Smooth muscle cell (in vitro differentiated cells): ENCODE measurements around the gene RAD51B. TPM values are rescaled to one million over a fixed set of nuclear protein-coding genes. Genes with fewer than 3 reads are reported as not detected.

ENCODE experiments used
- DNase-seq: peaks from one replicate; lab custom pipeline; 2025; ENCODE audit not compliant: unreplicated experiment; lab: John Stamatoyannopoulos, UW
- H2AFZ ChIP-seq: fragments of 200-600 bp; sonication (generic); 2 replicates; pipeline ENCODE4 v1.6.0; 2016; ENCODE audit warnings: antibody characterized with exemption, low read depth, mild to moderate bottlenecking
- H3F3A ChIP-seq: fragments of 200-600 bp; sonication (generic); 2 replicates; pipeline ENCODE4 v1.6.0; 2017; ENCODE audit warnings: antibody characterized with exemption, low read depth
- H3K27ac ChIP-seq: fragments of 200-600 bp; sonication (generic); 2 replicates; pipeline ENCODE4 v1.5.1; 2016; ENCODE audit warnings: low read depth, mild to moderate bottlenecking
- H3K27me3 ChIP-seq: fragments of 200-600 bp; sonication (generic); 2 replicates; pipeline ENCODE4 v1.6.1; 2016; ENCODE audit warnings: low read depth, mild to moderate bottlenecking
- H3K36me3 ChIP-seq: fragments of 200-600 bp; sonication (generic); 2 replicates; pipeline ENCODE4 v1.5.1; 2016; ENCODE audit warnings: low read depth
- H3K4me1 ChIP-seq: fragments of 200-600 bp; sonication (generic); 2 replicates; pipeline ENCODE4 v1.5.1; 2016; ENCODE audit warnings: low read depth
- H3K4me2 ChIP-seq: fragments of 200-600 bp; sonication (generic); 2 replicates; pipeline ENCODE4 v1.6.0; 2016; ENCODE audit warnings: mild to moderate bottlenecking
- H3K4me3 ChIP-seq: fragments of 200-600 bp; sonication (generic); 2 replicates; pipeline ENCODE4 v1.5.1; 2016; ENCODE audit warnings: mild to moderate bottlenecking
- H3K79me2 ChIP-seq: fragments of 200-600 bp; sonication (generic); 2 replicates; pipeline ENCODE4 v1.6.0; 2016; ENCODE audit warnings: low read depth, mild to moderate bottlenecking
- H3K9ac ChIP-seq: fragments of 200-600 bp; sonication (generic); 2 replicates; pipeline ENCODE4 v1.6.0; 2016; ENCODE audit warnings: low read depth
- H3K9me3 ChIP-seq: fragments of 200-600 bp; sonication (generic); replicated peaks from 2 replicates; pipeline ENCODE4 v1.5.1; 2016; ENCODE audit warnings: low read depth
- H4K20me1 ChIP-seq: fragments of 200-600 bp; sonication (generic); 2 replicates; pipeline ENCODE4 v1.6.0; 2016; ENCODE audit warnings: low read depth
- WGBS: methylation state at CpG from one replicate; pipeline ENCODE4 v1.1.7; 2016; ENCODE audit warnings: low lambda C conversion rate; 5-methylcytosine and 5-hydroxymethylcytosine counted together
- polyA plus RNA-seq: library from polyadenylated mRNA; unstranded; fragments of >200 nt; fragmentation: Nextera tagmentation; extraction: Ambion mirVana; gene quantifications from 2 replicates; pipeline ENCODE4 v1.2.1, GENCODE V29; 2016
- total RNA-seq: library from RNA; depleted of rRNA; stranded (reverse); fragments of >200 nt; gene quantifications from 2 replicates; pipeline ENCODE4 v1.2.3, GENCODE V29; 2014
- TF ChIP-seq, protein P1 (sequence below): fragments of 200-600 bp; sonication (generic); IDR thresholded peaks from 2 replicates; pipeline ENCODE4 v1.5.1; 2017; ENCODE audit warnings: borderline replicate concordance, mild to moderate bottlenecking, antibody characterized with exemption; ENCODE audit not compliant: insufficient read depth, poor library complexity, severe bottlenecking

Gene RAD51B
- total and polyA plus RNA-seq, 2 experiments from 2014 or later, result 4.6 to 5.3 TPM

- Histone ChIP-seq H4K20me1 (no peaks in the 10 kb centered on the region), H3K36me3 (no peaks in the 10 kb centered on the region), H2AFZ (no peak overlapping the region), H3K4me2 (peak overlapping the region; percentile 1), H3K9ac (no peak overlapping the region), H3K9me3 (no peaks in the 10 kb centered on the region), H3K79me2 (no peaks in the 10 kb centered on the region), H3K27me3 (no peaks in the 10 kb centered on the region), H3K4me1 (peaks cover 22% of the 10 kb centered on the region), H3F3A (peaks cover 14% of the 10 kb centered on the region), H3K27ac (peak overlapping the region; percentile 59), H3K4me3 (no peak overlapping the region)
- WGBS, result 71% methylated on average over 1 of the region's 1 CpG
- TF ChIP-seq, protein P1, sequence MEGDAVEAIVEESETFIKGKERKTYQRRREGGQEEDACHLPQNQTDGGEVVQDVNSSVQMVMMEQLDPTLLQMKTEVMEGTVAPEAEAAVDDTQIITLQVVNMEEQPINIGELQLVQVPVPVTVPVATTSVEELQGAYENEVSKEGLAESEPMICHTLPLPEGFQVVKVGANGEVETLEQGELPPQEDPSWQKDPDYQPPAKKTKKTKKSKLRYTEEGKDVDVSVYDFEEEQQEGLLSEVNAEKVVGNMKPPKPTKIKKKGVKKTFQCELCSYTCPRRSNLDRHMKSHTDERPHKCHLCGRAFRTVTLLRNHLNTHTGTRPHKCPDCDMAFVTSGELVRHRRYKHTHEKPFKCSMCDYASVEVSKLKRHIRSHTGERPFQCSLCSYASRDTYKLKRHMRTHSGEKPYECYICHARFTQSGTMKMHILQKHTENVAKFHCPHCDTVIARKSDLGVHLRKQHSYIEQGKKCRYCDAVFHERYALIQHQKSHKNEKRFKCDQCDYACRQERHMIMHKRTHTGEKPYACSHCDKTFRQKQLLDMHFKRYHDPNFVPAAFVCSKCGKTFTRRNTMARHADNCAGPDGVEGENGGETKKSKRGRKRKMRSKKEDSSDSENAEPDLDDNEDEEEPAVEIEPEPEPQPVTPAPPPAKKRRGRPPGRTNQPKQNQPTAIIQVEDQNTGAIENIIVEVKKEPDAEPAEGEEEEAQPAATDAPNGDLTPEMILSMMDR, result no peak
- no peak for DNase-seq
Measured at GRCh38 chr14:68173227-68173972, 353.8 kb downstream of the RAD51B start.

DNA sequence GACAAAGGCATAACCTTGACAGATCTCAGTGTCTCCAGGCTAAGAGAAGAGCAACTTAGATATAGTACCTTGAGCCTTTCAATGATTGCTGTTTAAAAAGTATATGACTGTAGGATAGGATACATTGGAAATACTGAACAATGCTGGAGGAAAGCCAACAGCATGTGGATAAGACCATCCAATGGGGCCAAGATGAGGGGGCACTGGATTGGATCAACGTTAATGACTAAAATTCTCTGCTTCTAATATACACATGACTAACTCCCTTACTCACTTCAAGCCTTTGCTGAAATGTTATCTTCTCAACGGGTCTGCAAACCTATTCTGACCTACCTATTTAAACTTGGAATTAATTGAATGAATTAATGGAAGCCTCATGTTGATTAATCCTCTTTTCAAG is 354.9 kb downstream of the RAD51B start:
- Histone ChIP-seq H3K4me2 (no peak overlapping the region), H3K27me3 (no peaks in the 10 kb centered on the region), H3K27ac (peak overlapping the region; percentile 59), H3K4me1 (peaks cover 33% of the 10 kb centered on the region), H4K20me1 (no peaks in the 10 kb centered on the region), H3K79me2 (no peaks in the 10 kb centered on the region), H3K9ac (no peak overlapping the region), H3K36me3 (no peaks in the 10 kb centered on the region), H3F3A (peaks cover 13% of the 10 kb centered on the region), H3K4me3 (no peak overlapping the region), H2AFZ (no peak overlapping the region), H3K9me3 (no peaks in the 10 kb centered on the region)
- 55% methylated on average over 2 of the region's 2 CpGs for WGBS
- TF ChIP-seq, protein P1, result no peak
- DNase-seq, result no peak

DNA sequence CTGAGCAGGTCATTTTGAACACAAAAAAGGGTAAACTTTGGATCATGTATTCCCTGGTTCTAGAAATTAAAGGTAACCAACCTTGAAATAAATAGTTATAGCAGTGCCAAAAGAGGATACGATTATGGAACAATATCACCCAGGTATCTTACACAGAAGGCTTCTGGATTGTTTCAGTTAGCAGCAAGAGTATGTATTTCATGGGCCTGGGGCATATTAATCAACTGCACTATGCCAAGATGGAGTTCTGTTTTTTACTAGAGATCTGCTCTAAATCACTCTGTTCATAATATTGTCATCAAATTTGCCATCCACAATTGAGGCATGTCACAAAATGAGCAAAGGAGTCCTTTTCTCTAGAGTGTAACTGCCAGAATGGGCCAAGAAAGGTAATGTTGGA is 357.1 kb downstream of the RAD51B start:
- Histone ChIP-seq H3K27ac (no peak overlapping the region), H4K20me1 (no peaks in the 10 kb centered on the region), H3K9ac (no peak overlapping the region), H3K9me3 (no peaks in the 10 kb centered on the region), H3K79me2 (no peaks in the 10 kb centered on the region), H3K36me3 (no peaks in the 10 kb centered on the region), H2AFZ (no peak overlapping the region), H3F3A (peaks cover 28% of the 10 kb centered on the region), H3K4me2 (no peak overlapping the region), H3K4me1 (peaks cover 43% of the 10 kb centered on the region), H3K27me3 (no peaks in the 10 kb centered on the region), H3K4me3 (no peak overlapping the region)
- WGBS, result 85% methylated on average over 1 of the region's 1 CpG
- DNase-seq, result no peak
- TF ChIP-seq, protein P1, result no peak

GRCh38 chr14:68177728-68178127 is 358.1 kb downstream of the RAD51B start:
- H3K27ac ChIP-seq, result no peak overlapping the region
- H3K4me3 ChIP-seq, result no peak overlapping the region
- no peaks in the 10 kb centered on the region for H3K9me3 ChIP-seq
- no peaks in the 10 kb centered on the region for H3K36me3 ChIP-seq
- H3K9ac ChIP-seq, result no peak overlapping the region
- H4K20me1 ChIP-seq, result no peaks in the 10 kb centered on the region
- peaks cover 28% of the 10 kb centered on the region for H3F3A ChIP-seq
- WGBS, result 56% methylated on average over 3 of the region's 3 CpGs
- no peak for DNase-seq
- no peaks in the 10 kb centered on the region for H3K79me2 ChIP-seq
- TF ChIP-seq, protein P1, result no peak
- no peaks in the 10 kb centered on the region for H3K27me3 ChIP-seq
- no peak overlapping the region for H2AFZ ChIP-seq
- peaks cover 45% of the 10 kb centered on the region for H3K4me1 ChIP-seq
- peak overlapping the region; percentile 56 for H3K4me2 ChIP-seq
